Measurements from ENCODE around the gene LRRFIP1. TPM values are rescaled to one million over a fixed set of nuclear protein-coding genes. Genes with fewer than 3 reads are reported as not detected.

LRRFIP1 gene
- total RNA-seq, 4 donors from 2014 or later: 142 to 213 (median 191) TPM

GRCh38 chr2:237724811-237725478, 97.6 kb downstream of the LRRFIP1 start:
- 86% methylated on average over 9 of the region's 9 CpGs for WGBS
- Histone ChIP-seq H3K4me3 (no peak overlapping the region), H3K27ac (replicated peaks in 1 of 4) (peak overlapping the region in 3 of 4 donors; percentile 38 to 86 (median 71)), H3K27me3 (no peaks in the 10 kb centered on the region), H3K36me3 (peaks cover 0 to 12% (median 3%) of the 10 kb centered on the region in 4 donors), H3K4me1 (peaks cover 74 to 98% (median 82%) of the 10 kb centered on the region in 4 donors), H3K9me3 (no peaks in the 10 kb centered on the region)
- DNase-seq (ENCODE audit: extremely low spot score): no peak
- intact Hi-C loops (cut with DNase I): no loop called here
- TF ChIP-seq POLR2A (IDR thresholded peaks at IDR 0.05; ENCODE audit: low read depth): no peak
- TF ChIP-seq, protein P1, sequence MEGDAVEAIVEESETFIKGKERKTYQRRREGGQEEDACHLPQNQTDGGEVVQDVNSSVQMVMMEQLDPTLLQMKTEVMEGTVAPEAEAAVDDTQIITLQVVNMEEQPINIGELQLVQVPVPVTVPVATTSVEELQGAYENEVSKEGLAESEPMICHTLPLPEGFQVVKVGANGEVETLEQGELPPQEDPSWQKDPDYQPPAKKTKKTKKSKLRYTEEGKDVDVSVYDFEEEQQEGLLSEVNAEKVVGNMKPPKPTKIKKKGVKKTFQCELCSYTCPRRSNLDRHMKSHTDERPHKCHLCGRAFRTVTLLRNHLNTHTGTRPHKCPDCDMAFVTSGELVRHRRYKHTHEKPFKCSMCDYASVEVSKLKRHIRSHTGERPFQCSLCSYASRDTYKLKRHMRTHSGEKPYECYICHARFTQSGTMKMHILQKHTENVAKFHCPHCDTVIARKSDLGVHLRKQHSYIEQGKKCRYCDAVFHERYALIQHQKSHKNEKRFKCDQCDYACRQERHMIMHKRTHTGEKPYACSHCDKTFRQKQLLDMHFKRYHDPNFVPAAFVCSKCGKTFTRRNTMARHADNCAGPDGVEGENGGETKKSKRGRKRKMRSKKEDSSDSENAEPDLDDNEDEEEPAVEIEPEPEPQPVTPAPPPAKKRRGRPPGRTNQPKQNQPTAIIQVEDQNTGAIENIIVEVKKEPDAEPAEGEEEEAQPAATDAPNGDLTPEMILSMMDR (IDR thresholded peaks at IDR 0.05): no peak
- TF ChIP-seq POLR2AphosphoS5 (IDR thresholded peaks at IDR 0.05): no peak
- TF ChIP-seq EP300 (IDR thresholded peaks at IDR 0.05): no peak

DNA sequence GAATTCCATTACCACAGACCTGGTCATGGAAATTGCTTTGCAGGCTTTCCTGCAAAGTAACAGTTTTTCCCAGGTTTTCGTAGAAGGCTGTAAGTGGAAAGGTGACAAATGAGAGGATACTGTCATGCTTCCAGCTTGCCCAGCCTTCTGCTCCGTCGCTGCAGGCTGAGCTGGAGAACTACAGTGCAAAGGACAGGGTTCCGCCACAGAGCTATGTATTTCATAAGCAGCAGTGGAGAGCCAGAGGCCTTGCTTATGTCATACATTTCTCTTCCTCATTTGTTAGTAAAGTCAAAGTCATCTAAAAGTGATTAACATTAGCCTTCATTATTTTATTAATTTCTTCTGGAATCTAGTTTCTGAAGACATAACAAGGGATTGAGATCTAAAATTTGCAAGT, 98.3 kb downstream of the LRRFIP1 start:
- no peaks in the 10 kb centered on the region for H3K9me3 ChIP-seq
- 43% methylated on average over 4 of the region's 4 CpGs for WGBS
- H3K4me1 ChIP-seq: peaks cover 78 to 99% (median 89%) of the 10 kb centered on the region in 4 donors
- H3K27ac ChIP-seq (replicated peaks in 1 of 4): peak overlapping the region; percentile 1 to 86 (median 60)
- peaks cover 0 to 12% (median 3%) of the 10 kb centered on the region in 4 donors for H3K36me3 ChIP-seq
- intact Hi-C loops (cut with DNase I): no loop called here
- DNase-seq (ENCODE audit: extremely low spot score): no peak
- H3K4me3 ChIP-seq: no peak overlapping the region
- no peaks in the 10 kb centered on the region for H3K27me3 ChIP-seq
- TF ChIP-seq EP300 (IDR thresholded peaks at IDR 0.05): no peak
- TF ChIP-seq POLR2AphosphoS5 (IDR thresholded peaks at IDR 0.05): peak in 1 of 2 donors; percentile 22

- Histone ChIP-seq H3K9me3 (no peaks in the 10 kb centered on the region), H3K4me1 (peaks cover 85 to 99% (median 93%) of the 10 kb centered on the region in 4 donors), H3K4me3 (no peak overlapping the region), H3K36me3 (peaks cover 0 to 12% (median 0%) of the 10 kb centered on the region in 4 donors), H3K27ac (replicated peaks in 1 of 4) (peak overlapping the region; percentile 50 to 86 (median 64)), H3K27me3 (no peaks in the 10 kb centered on the region)
- DNase-seq (ENCODE audit: extremely low spot score): no peak
- WGBS: 16% methylated on average over 7 of the region's 7 CpGs
- TF ChIP-seq POLR2AphosphoS5 (IDR thresholded peaks at IDR 0.05) (peak; percentile 19 to 65), EP300 (IDR thresholded peaks at IDR 0.05) (no peak)
- intact Hi-C loops (cut with DNase I): no loop called here
These were observed 99.0 kb downstream of the LRRFIP1 start for GRCh38 chr2:237726401-237726830.

DNA sequence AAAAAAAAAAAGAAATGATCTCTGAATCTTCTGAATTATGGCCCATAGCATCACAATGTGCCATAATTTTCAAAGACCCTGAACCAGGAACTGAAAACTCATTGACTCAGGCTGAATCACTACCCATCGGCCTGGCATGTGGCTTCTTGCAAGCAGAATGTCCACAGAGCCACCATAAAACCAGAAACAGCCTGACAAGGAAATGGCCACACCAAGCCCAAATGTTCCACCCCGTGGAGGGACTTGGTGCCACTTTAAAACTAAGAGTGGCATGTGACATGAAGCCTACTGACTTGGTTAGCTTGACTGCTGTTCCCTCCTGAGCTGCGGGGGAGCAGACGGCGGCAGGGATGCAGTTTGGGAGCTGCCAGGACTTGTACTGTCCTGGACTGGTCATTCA, 100.0 kb downstream of the LRRFIP1 start:
- no peak for DNase-seq (ENCODE audit: extremely low spot score)
- TF ChIP-seq, protein P1 (IDR thresholded peaks at IDR 0.05): no peak
- no peak for TF ChIP-seq EP300 (IDR thresholded peaks at IDR 0.05)
- TF ChIP-seq POLR2AphosphoS5 (IDR thresholded peaks at IDR 0.05): no peak
- TF ChIP-seq POLR2A (IDR thresholded peaks at IDR 0.05; ENCODE audit: low read depth): no peak
- Histone ChIP-seq H3K9me3 (no peaks in the 10 kb centered on the region), H3K4me1 (peaks cover 86 to 99% (median 93%) of the 10 kb centered on the region in 4 donors), H3K27me3 (no peaks in the 10 kb centered on the region), H3K4me3 (no peak overlapping the region), H3K36me3 (peaks cover 0 to 11% (median 0%) of the 10 kb centered on the region in 4 donors), H3K27ac (replicated peaks in 1 of 4) (peak overlapping the region; percentile 50 to 86 (median 64))
- WGBS: 70% methylated on average over 5 of the region's 5 CpGs
- intact Hi-C loops (cut with DNase I): no loop called here

GRCh38 chr2:237729681-237730475, 102.5 kb downstream of the LRRFIP1 start:
- peak overlapping the region in 3 of 4 donors; percentile 1 to 14 (median 13) for H3K4me3 ChIP-seq
- no peaks in the 10 kb centered on the region for H3K27me3 ChIP-seq
- H3K27ac ChIP-seq (replicated peaks in 1 of 4): peak overlapping the region; percentile 72 to 86 (median 85)
- H3K4me1 ChIP-seq: peaks cover 93 to 100% (median 98%) of the 10 kb centered on the region in 4 donors
- H3K36me3 ChIP-seq: peaks cover 0 to 11% (median under 1%) of the 10 kb centered on the region in 4 donors
- TF ChIP-seq POLR2AphosphoS5 (IDR thresholded peaks at IDR 0.05) (no peak), POLR2A (IDR thresholded peaks at IDR 0.05; ENCODE audit: low read depth) (no peak), EP300 (IDR thresholded peaks at IDR 0.05) (no peak)
- TF ChIP-seq, protein P1 (IDR thresholded peaks at IDR 0.05): no peak
- no peak for DNase-seq (ENCODE audit: extremely low spot score)
- H3K9me3 ChIP-seq: no peaks in the 10 kb centered on the region
- 78% methylated on average over 12 of the region's 12 CpGs for WGBS
- intact Hi-C loops (cut with DNase I): loop anchor here (5.0 kb wide), 1 partner anchor 33 kb away; no protein-coding TSS in a partner anchor

Measured in esophagus muscularis mucosa (tissue), 4 donors.